ENCODE data around the gene IGFBP2. TPM values are rescaled to one million over a fixed set of nuclear protein-coding genes. Genes with fewer than 3 reads are reported as not detected.

Gene IGFBP2
- total RNA-seq, 1 experiment from 2014 or later, result 363 TPM

GRCh38 chr2:216619411-216620393 is 13.5 kb upstream of the IGFBP2 start:
- no CpG with 5 or more reads among the region's 12 CpGs for WGBS (ENCODE audit: extremely low coverage, insufficient read length, low lambda C conversion rate)
- Histone ChIP-seq H3K23ac (ENCODE audit: insufficient read length, low read depth, low read length) (no peak overlapping the region), H4K20me1 (ENCODE audit: control insufficient read depth, insufficient read depth, insufficient read length) (no peaks in the 10 kb centered on the region), H3K79me1 (ENCODE audit: insufficient read depth, low read depth, low read length, poor library complexity, severe bottlenecking) (no peaks in the 10 kb centered on the region), H3K56ac (ENCODE audit: insufficient read length, low read depth, low read length) (no peak overlapping the region), H2AK5ac (ENCODE audit: insufficient read length, low read length) (no peak overlapping the region), H2BK15ac (ENCODE audit: low read depth, low read length) (no peak overlapping the region), H3T11ph (ENCODE audit: low read length) (no peak overlapping the region), H2AFZ (ENCODE audit: low read length) (no peak overlapping the region), H3K4me2 (ENCODE audit: insufficient read depth, insufficient read length, low read length) (no peak overlapping the region), H4K5ac (ENCODE audit: insufficient read length, low read depth, low read length) (no peak overlapping the region), H3K4me1 (ENCODE audit: insufficient read depth, low read length) (peaks cover 10% of the 10 kb centered on the region), H3K27ac (ENCODE audit: insufficient read length, low read depth, low read length) (no peak overlapping the region), H3K18ac (ENCODE audit: insufficient read length, low read depth, low read length) (peak overlapping the region; percentile 71), H3K79me2 (ENCODE audit: insufficient read depth, low read length) (no peaks in the 10 kb centered on the region), H3K4ac (ENCODE audit: low read depth, low read length) (no peak overlapping the region), H3K27me3 (ENCODE audit: insufficient read depth, low read length) (no peaks in the 10 kb centered on the region), H3K14ac (ENCODE audit: insufficient read depth, low read length) (peak overlapping the region; percentile 81; the same call in 1 of the 2 replicates), H4K91ac (ENCODE audit: insufficient read length, low read depth, low read length) (no peak overlapping the region), H4K8ac (replicated peaks; ENCODE audit: insufficient read length, low read depth, low read length) (no peak overlapping the region), H3K9ac (ENCODE audit: extremely low read depth, insufficient read length, low read length) (no peak overlapping the region), H3K23me2 (ENCODE audit: insufficient read length, low read depth, low read length, poor library complexity, severe bottlenecking) (no peaks in the 10 kb centered on the region), H2BK20ac (ENCODE audit: low read depth, low read length, poor library complexity, severe bottlenecking) (no peak overlapping the region), H3K9me3 (ENCODE audit: control insufficient read depth, low read depth, low read length) (no peaks in the 10 kb centered on the region), H2BK5ac (ENCODE audit: insufficient read length, low read length) (no peak overlapping the region), H2BK120ac (ENCODE audit: low read depth, low read length, poor library complexity, severe bottlenecking) (no peak overlapping the region), H2BK12ac (ENCODE audit: insufficient read length, low read depth, low read length) (no peak overlapping the region)
- DNase-seq, result peak; percentile 53
- Mint-ChIP-seq H3K4me1 (peaks cover 26 to 36% of the 10 kb centered on the region in 2 experiments), H3K36me3 (ENCODE audit: insufficient read depth in 1 of 3, low read depth in 3 of 3) (no peaks in the 10 kb centered on the region), H3K27me3 (ENCODE audit: low read depth) (no peaks in the 10 kb centered on the region; the same call in 1 of the 2 replicates), H3K4me3 (peak overlapping the region in 1 of 2 experiments; percentile 52; a peak in 2 of 5 replicates), H3K9me3 (no peaks in the 10 kb centered on the region), H3K27ac (peak overlapping the region; percentile 40 to 86 (median 85))
- TF ChIP-seq CTCF (conservative IDR thresholded peaks at IDR 0.05), result no peak
